Caco-2 (cell line): ENCODE results near the gene TET2. TPM values are rescaled to one million over a fixed set of nuclear protein-coding genes. Genes with fewer than 3 reads are reported as not detected.

Experiments
- BruUV-seq: library from RNA; stranded (reverse); fragments of 400-500 nt; replicated peaks from 2 replicates; lab custom pipeline; 2021; lab: Mats Ljungman, UMichigan
- CTCF ChIA-PET: fragments of 300-600 bp; sonication (Branson Sonifier 250); formaldehyde crosslinking; loops from one replicate; lab custom pipeline; 2022; ENCODE audit warnings: antibody characterized with exemption; lab: Charles Lee
- POLR2A ChIA-PET: fragments of 300-600 bp; sonication (Branson Sonifier 250); formaldehyde crosslinking; loops from one replicate; lab custom pipeline; 2022; ENCODE audit warnings: antibody characterized with exemption; lab: Charles Lee
- DNase-seq, 2 experiments: peaks; one replicate each; pipeline versions ENCODE4 v3.0.0 to v3.0.0-alpha.2; 2020 to 2022
- H3K27me3 ChIP-seq: replicated peaks from 2 replicates; pipeline ENCODE4 v1.6.0; 2011; ENCODE audit warnings: low read length; ENCODE audit not compliant: control insufficient read depth, insufficient read depth
- H3K36me3 ChIP-seq: 2 replicates; pipeline ENCODE4 v1.5.1; 2011; ENCODE audit warnings: low read length; ENCODE audit not compliant: control insufficient read depth, insufficient read depth
- H3K4me1 ChIP-seq: fragments of 250-450 bp; sonication (Bioruptor Pico); 2 replicates; pipeline ENCODE4 v1.5.1; 2020; ENCODE audit warnings: mild to moderate bottlenecking
- H3K4me3 ChIP-seq: 2 replicates; pipeline ENCODE4 v1.5.1; 2011; ENCODE audit warnings: low read depth, mild to moderate bottlenecking, control low read depth, low read length
- H3K9me3 ChIP-seq: fragments of 250-450 bp; sonication (Bioruptor Pico); 2 replicates; pipeline ENCODE4 v1.5.1; 2020; ENCODE audit warnings: mild to moderate bottlenecking, moderate library complexity
- H3K27ac Mint-ChIP-seq: one replicate; pipeline ENCODE4 v1.8.0; 2022; ENCODE audit warnings: mixed read lengths; ENCODE audit not compliant: unreplicated experiment
- H3K27me3 Mint-ChIP-seq: one replicate; pipeline ENCODE4 v1.8.0; 2022; ENCODE audit warnings: mixed read lengths; ENCODE audit not compliant: insufficient read depth, unreplicated experiment
- H3K36me3 Mint-ChIP-seq: one replicate; pipeline ENCODE4 v1.8.0; 2022; ENCODE audit warnings: mild to moderate bottlenecking, mixed read lengths; ENCODE audit not compliant: insufficient read depth, unreplicated experiment
- H3K4me1 Mint-ChIP-seq: one replicate; pipeline ENCODE4 v1.8.0; 2022; ENCODE audit warnings: low read depth, mixed read lengths; ENCODE audit not compliant: unreplicated experiment
- H3K4me3 Mint-ChIP-seq: one replicate; pipeline ENCODE4 v1.8.0; 2022; ENCODE audit warnings: mild to moderate bottlenecking, moderate library complexity, mixed read lengths; ENCODE audit not compliant: unreplicated experiment
- H3K9me3 Mint-ChIP-seq: one replicate; pipeline ENCODE4 v1.8.0; 2022; ENCODE audit warnings: mixed read lengths; ENCODE audit not compliant: unreplicated experiment
- intact Hi-C: fragments of 100-400 bp; cut with micrococcal nuclease; formaldehyde crosslinking; loops from one replicate; pipeline ENCODE4 v1.10.0; 2022; ENCODE audit not compliant: unreplicated experiment
- total RNA-seq: library from RNA; stranded (reverse); gene quantifications from 2 replicates; pipeline ENCODE4 v1.2.3, GENCODE V29; 2022
- TF ChIP-seq, protein P1 (sequence below), 2 experiments: fragments of 200-600 bp in 1 of 2; IDR thresholded peaks; 1 replicate in 1 of 2; 2 replicates in 1 of 2; pipeline versions ENCODE4 v1.5.1 to v1.8.0; 2011 to 2022; ENCODE audit warnings: antibody characterized with exemption in 1 of 2, control low read depth in 1 of 2, inconsistent platforms in 1 of 2, low read depth in 1 of 2, low read length in 1 of 2, mild to moderate bottlenecking in 1 of 2, moderate library complexity in 1 of 2; ENCODE audit not compliant: insufficient read depth in 1 of 2, severe bottlenecking in 1 of 2, unreplicated experiment in 1 of 2

The TET2 gene
- total RNA-seq, 1 experiment from 2014 or later, result 14.8 TPM

DNA sequence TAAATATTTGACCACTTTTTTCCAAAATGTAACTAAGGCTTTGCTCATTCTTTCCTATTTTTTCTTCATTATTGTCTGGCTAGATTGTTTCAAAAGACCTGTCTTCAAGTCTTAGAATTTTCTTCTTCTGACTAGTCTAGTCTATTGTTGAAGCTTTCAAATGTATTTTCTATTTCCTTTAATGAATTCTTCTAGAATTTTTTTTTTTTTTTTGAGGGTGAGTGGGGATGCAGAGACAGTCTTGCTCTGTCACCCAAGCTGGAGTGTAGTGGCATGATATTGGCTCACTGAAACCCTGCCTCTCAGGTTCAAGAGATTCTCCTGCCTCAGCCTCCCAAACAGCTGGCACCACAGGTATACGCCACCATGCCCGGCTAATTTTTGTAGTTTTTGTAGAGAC lies 141.4 kb downstream of the TET2 start:
- Histone ChIP-seq H3K4me3 (no peak overlapping the region), H3K4me1 (no peaks in the 10 kb centered on the region), H3K27me3 (no peaks in the 10 kb centered on the region), H3K36me3 (no peaks in the 10 kb centered on the region), H3K9me3 (peaks cover 7% of the 10 kb centered on the region; the same call in 1 of the 2 replicates)
- no peaks in the 10 kb centered on the region for H3K4me1 Mint-ChIP-seq
- H3K27ac Mint-ChIP-seq, result no peak overlapping the region
- H3K9me3 Mint-ChIP-seq, result peaks cover 20% of the 10 kb centered on the region
- ChIA-PET POLR2A (no interaction called here), CTCF (no interaction called here)
- no peak for DNase-seq
- intact Hi-C loops, result no loop called here
- no peak overlapping the region for H3K4me3 Mint-ChIP-seq
- no peaks in the 10 kb centered on the region for H3K36me3 Mint-ChIP-seq
- no TSS peak for BruUV-seq
- no peaks in the 10 kb centered on the region for H3K27me3 Mint-ChIP-seq
- TF ChIP-seq, protein P1, sequence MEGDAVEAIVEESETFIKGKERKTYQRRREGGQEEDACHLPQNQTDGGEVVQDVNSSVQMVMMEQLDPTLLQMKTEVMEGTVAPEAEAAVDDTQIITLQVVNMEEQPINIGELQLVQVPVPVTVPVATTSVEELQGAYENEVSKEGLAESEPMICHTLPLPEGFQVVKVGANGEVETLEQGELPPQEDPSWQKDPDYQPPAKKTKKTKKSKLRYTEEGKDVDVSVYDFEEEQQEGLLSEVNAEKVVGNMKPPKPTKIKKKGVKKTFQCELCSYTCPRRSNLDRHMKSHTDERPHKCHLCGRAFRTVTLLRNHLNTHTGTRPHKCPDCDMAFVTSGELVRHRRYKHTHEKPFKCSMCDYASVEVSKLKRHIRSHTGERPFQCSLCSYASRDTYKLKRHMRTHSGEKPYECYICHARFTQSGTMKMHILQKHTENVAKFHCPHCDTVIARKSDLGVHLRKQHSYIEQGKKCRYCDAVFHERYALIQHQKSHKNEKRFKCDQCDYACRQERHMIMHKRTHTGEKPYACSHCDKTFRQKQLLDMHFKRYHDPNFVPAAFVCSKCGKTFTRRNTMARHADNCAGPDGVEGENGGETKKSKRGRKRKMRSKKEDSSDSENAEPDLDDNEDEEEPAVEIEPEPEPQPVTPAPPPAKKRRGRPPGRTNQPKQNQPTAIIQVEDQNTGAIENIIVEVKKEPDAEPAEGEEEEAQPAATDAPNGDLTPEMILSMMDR (IDR thresholded peaks at IDR 0.05; ENCODE audit: insufficient read depth in 1 of 2, low read depth in 1 of 2, low read length in 1 of 2, severe bottlenecking in 1 of 2, unreplicated experiment in 1 of 2), result no peak

DNA sequence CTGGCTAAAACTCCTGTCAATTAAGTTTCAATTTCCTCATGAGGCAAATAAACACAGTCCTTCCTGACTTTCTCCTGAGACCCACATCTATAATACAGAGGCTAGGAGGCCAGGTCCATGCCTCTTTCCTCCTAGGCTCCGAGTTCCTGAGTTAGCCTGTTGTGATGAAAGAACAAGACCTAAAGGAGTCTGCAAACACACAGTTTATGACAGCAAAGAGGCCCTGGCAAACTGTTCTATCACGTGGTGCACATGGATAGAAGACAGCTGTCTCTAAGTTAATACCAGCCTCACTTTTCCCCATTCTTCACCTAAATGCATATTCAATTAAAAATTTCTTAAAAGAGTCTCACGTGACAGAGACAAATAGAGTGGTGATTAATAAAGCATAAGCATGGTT lies 145.2 kb downstream of the TET2 start:
- H3K36me3 Mint-ChIP-seq, result no peaks in the 10 kb centered on the region
- intact Hi-C loops, result no loop called here
- no peaks in the 10 kb centered on the region for H3K4me1 ChIP-seq
- ChIA-PET POLR2A (no interaction called here), CTCF (no interaction called here)
- H3K27ac Mint-ChIP-seq, result no peak overlapping the region
- H3K36me3 ChIP-seq, result no peaks in the 10 kb centered on the region
- no peaks in the 10 kb centered on the region for H3K4me1 Mint-ChIP-seq
- TF ChIP-seq, protein P1 (IDR thresholded peaks at IDR 0.05; ENCODE audit: insufficient read depth in 1 of 2, low read depth in 1 of 2, low read length in 1 of 2, severe bottlenecking in 1 of 2, unreplicated experiment in 1 of 2), result no peak
- H3K9me3 Mint-ChIP-seq, result peaks cover 17% of the 10 kb centered on the region
- no peak overlapping the region for H3K4me3 Mint-ChIP-seq
- DNase-seq, result peak in 1 of 2 experiments; percentile 15
- H3K27me3 Mint-ChIP-seq, result no peaks in the 10 kb centered on the region
- H3K27me3 ChIP-seq, result no peaks in the 10 kb centered on the region
- BruUV-seq, result no TSS peak
- no peak overlapping the region for H3K4me3 ChIP-seq
- 0 out of 2 replicates have a peak, but pooled peaks cover 4% of the 10 kb centered on the region for H3K9me3 ChIP-seq

DNA sequence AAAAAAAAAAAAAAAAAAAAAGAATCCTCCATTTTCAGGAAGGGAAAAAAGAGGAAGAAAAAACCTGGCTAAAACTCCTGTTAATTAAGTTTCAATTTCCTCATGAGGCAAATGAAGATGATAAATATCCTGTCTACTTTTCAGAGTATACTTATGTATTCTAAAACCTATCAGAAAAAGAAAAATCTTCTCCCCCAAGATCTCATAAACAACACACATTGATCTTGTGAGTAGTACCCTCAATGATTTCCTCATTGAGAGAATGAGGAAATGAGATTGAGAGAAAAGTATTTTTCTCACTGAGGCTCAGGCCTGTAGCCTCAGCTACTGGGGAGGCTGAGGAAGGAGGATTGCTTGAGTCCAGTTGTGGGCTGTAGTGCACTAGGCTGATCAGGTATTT lies 146.7 kb downstream of the TET2 start:
- Mint-ChIP-seq H3K4me3 (no peak overlapping the region), H3K36me3 (no peaks in the 10 kb centered on the region), H3K9me3 (peaks cover 2% of the 10 kb centered on the region), H3K27me3 (peaks cover 3% of the 10 kb centered on the region), H3K27ac (no peak overlapping the region), H3K4me1 (no peaks in the 10 kb centered on the region)
- BruUV-seq, result no TSS peak
- no peak for DNase-seq
- Histone ChIP-seq H3K36me3 (no peaks in the 10 kb centered on the region), H3K4me3 (no peak overlapping the region), H3K27me3 (no peaks in the 10 kb centered on the region), H3K4me1 (no peaks in the 10 kb centered on the region), H3K9me3 (0 out of 2 replicates have a peak, but pooled peaks cover 3% of the 10 kb centered on the region)
- ChIA-PET CTCF (no interaction called here), POLR2A (no interaction called here)
- intact Hi-C loops, result no loop called here
- TF ChIP-seq, protein P1 (IDR thresholded peaks at IDR 0.05; ENCODE audit: insufficient read depth in 1 of 2, low read depth in 1 of 2, low read length in 1 of 2, severe bottlenecking in 1 of 2, unreplicated experiment in 1 of 2), result no peak
